C4-2B (cell line): ENCODE results near the gene RSPH10B.
"Not testable (repeated sequence)": the region's sequence is repeated elsewhere in the genome, so short reads cannot be mapped to it uniquely, and the experiment has no call there.

Experiments
- CTCF ChIP-seq: fragments of 450-650 bp; conservative IDR thresholded peaks from 2 replicates; pipeline ENCODE4 v1.5.1; 2017; ENCODE audit warnings: mild to moderate bottlenecking
- ZFX ChIP-seq: fragments of 450-650 bp; IDR thresholded peaks from 2 replicates; pipeline ENCODE4 v1.6.1; 2017

GRCh38 chr7:5888021-5888420 is 82.5 kb downstream of the RSPH10B start:
- not testable (repeated sequence) for TF ChIP-seq CTCF, ZFX
